Endothelial cell of umbilical vein (primary cell): ENCODE data around the gene ZMPSTE24.

Experiments
- EZH2 ChIP-seq: IDR thresholded peaks from 2 replicates; pipeline ENCODE4 v1.6.1; 2012; ENCODE audit warnings: borderline replicate concordance, low read depth, mild to moderate bottlenecking, moderate library complexity, low read length, inconsistent platforms; ENCODE audit not compliant: severe bottlenecking
- TF ChIP-seq, protein P1 (sequence below), 2 donors: IDR thresholded peaks; 1 replicate in 1 of 2; 2 replicates in 1 of 2; pipeline ENCODE4 v1.5.1; 2011; ENCODE audit warnings: low read length in 2 of 2, mild to moderate bottlenecking in 2 of 2, moderate library complexity in 2 of 2, control low read depth in 1 of 2, inconsistent platforms in 1 of 2, low read depth in 1 of 2; ENCODE audit not compliant: insufficient read depth in 1 of 2; ENCODE audit errors: extremely low read depth in 1 of 2

GRCh38 chr1:40305451-40305850 is 47.4 kb downstream of the ZMPSTE24 start:
- TF ChIP-seq, protein P1, sequence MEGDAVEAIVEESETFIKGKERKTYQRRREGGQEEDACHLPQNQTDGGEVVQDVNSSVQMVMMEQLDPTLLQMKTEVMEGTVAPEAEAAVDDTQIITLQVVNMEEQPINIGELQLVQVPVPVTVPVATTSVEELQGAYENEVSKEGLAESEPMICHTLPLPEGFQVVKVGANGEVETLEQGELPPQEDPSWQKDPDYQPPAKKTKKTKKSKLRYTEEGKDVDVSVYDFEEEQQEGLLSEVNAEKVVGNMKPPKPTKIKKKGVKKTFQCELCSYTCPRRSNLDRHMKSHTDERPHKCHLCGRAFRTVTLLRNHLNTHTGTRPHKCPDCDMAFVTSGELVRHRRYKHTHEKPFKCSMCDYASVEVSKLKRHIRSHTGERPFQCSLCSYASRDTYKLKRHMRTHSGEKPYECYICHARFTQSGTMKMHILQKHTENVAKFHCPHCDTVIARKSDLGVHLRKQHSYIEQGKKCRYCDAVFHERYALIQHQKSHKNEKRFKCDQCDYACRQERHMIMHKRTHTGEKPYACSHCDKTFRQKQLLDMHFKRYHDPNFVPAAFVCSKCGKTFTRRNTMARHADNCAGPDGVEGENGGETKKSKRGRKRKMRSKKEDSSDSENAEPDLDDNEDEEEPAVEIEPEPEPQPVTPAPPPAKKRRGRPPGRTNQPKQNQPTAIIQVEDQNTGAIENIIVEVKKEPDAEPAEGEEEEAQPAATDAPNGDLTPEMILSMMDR (IDR thresholded peaks at IDR 0.05; ENCODE audit: extremely low read depth in 1 of 2, insufficient read depth in 1 of 2, low read depth in 1 of 2, low read length in 2 of 2): no peak
- TF ChIP-seq EZH2: no peak
